GM19023 (cell line): ENCODE measurements around the gene DAG1.
A peak's percentile ranks its signal among the peaks of the same experiment; 100 is the strongest.
"Not testable (repeated sequence)": the region's sequence is repeated elsewhere in the genome, so short reads cannot be mapped to it uniquely, and the experiment has no call there.

Source experiments
- ATAC-seq: cut with Tn5 transposase; IDR thresholded peaks from one replicate; pipeline ENCODE4 v1.9.1; 2021; ENCODE audit warnings: mild to moderate bottlenecking, moderate library complexity; ENCODE audit not compliant: unreplicated experiment

Gene DAG1

GRCh38 chr3:49469037-49469935 lies 781 bp upstream of the DAG1 start:
- no peak for ATAC-seq

- ATAC-seq, result peak; percentile 28
Observed at GRCh38 chr3:49470714-49471420, 800 bp downstream of the DAG1 start.

GRCh38 chr3:49471856-49472495 lies 1.9 kb downstream of the DAG1 start:
- ATAC-seq, result no peak

DNA sequence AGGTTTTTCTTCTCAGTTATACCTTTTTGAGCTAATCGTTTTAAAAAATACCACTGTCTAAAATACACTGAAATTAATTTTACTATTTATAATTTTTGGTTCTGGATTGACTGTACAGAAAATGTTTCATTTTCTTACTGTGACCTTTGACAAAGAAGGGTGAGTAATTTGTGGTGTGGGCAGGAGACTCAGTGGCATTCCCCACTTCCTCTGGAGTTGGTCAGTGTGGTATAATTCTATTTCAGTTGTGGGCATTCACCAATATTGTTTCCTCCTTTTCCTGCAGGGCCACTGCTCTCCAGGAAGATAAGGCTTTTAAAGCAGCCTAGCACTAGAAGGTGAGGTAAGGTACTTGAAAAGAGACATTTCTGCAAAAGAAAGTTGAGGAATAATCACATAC lies 6.5 kb downstream of the DAG1 start:
- no peak for ATAC-seq

DNA sequence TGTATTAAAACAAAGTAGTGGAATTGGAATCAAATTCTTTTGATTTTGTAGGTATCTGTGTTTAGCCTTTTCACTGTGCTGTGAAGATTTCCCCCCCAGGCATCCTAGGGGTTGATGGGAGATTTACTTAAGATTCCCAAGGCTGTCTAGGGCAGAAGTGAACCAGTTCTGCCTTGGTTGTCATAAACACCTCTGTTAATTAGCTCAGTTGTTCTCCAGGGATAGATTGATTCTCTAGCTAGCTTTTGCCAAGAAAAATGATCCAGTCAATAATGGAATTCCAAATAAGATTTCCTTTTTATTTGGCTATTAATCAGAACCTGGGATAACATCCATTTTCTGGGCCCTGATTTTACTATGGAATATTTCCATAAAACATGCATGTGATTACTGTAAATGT lies 12.7 kb downstream of the DAG1 start:
- no peak for ATAC-seq

DNA sequence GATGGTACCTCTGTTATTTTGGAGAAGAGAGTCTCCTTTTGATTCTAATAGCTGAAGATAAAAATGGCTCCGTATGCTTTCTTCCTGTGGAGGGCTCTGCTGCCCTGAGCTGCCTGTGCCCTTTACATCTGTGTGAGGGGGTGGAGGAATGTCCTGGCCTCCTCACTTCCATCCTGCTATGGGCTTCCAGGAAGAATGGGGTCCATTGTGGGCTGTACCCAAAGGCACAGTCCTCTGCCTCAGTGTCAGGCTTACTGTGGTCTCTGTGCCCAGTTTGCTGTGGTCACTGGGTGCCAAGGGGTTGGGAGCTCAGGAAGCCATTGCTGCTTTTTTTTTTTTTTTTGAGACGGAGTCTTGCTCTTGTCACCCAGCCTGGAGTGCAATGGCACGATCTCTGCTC lies 14.4 kb downstream of the DAG1 start:
- no peak for ATAC-seq

DNA sequence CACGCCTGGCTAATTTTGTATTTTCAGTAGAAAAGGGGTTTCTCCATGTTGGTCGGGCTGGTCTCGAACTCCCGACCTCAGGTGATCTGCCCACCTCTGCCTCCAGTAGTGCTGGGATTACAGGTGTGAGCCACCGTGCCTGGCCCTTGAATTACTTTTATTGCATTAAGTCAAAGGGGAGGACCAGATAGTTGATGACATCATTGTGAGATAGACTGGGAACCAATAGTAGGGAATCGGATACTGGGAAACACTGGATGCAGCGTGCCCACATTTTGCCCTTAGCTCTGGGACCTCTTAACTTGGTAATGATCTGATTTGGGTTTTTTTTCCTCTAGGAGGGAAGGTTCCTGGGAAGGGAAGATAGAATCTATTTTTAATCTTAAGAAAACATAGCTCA lies 19.2 kb downstream of the DAG1 start:
- no peak for ATAC-seq

DNA sequence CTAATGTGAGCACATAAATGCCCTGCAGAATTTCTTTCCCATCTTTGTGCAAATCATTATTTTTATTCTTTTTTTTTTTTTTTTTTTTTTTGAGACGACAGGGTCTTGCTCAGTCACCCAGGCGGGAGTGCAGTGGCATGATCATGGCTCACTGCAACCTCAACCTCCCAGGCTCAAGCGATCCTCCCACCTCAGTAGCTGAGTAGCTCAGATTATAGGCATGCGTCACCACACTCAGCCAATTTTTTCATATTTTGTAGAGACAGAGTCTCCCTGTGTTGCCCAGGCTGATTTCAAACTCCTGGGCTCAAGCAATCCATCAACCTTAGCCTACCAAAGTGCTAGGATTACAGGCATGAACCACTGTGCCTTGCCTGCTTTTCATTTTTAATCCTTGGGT lies 22.9 kb downstream of the DAG1 start:
- no peak for ATAC-seq

GRCh38 chr3:49493901-49494300 lies 23.8 kb downstream of the DAG1 start:
- no peak for ATAC-seq

GRCh38 chr3:49495023-49495422 lies 25.0 kb downstream of the DAG1 start:
- ATAC-seq, result no peak

DNA sequence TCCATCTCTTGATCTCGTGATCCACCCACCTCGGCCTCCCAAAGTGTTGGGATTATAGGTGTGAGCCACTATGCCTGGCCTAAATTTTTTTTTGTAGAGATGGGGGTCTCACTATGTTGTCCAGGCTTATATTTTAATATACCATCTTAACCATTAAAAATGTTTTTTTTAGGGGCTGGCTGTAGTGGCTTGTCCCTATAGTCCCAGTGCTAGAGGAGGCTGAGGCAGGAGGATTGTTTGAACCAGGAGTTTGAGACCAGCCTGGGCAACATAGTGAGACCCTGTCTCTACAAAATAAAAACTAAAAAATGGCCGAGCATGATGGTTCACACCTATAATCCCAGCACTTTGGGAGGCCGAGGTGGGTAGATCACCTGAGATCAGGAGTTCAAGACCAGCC lies 26.8 kb downstream of the DAG1 start:
- ATAC-seq, result not testable (repeated sequence)

DNA sequence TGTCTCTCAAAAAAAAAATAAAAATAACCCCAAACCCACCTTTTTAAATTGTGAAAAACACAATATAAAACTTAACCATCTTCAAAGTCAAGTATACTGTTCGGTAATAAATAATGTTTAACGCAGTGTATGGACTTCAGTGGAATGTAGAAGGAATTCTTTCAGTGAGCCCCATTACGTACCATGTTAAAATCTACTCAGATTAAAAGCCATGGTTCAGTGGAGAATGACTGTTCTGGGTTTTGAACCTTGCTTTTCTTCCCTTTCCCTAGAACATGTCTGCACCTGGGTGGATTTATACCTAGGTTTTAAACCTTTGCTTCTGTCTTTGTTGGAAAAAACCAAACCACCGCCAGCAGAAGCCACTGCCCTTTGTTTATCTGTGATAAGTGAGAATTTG lies 27.5 kb downstream of the DAG1 start:
- ATAC-seq, result no peak

DNA sequence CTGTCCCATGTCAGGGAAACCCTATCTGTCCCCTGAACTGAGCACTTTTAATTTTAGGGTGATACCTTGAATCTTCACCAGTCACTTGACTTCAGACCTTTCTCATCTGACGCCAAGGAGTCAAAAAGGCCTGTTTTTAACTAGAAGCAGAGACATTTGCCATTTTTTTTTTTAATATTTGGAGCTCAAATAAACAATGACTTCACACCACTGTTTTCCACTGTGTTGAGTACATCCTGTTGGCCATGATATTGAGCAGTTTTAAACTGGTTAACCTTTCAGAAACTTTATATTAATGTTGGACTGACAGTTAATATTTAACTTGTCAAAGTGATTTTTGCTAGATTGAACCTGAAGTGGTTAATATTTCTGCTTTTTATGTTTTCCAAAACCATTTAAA lies 28.2 kb downstream of the DAG1 start:
- ATAC-seq, result no peak

DNA sequence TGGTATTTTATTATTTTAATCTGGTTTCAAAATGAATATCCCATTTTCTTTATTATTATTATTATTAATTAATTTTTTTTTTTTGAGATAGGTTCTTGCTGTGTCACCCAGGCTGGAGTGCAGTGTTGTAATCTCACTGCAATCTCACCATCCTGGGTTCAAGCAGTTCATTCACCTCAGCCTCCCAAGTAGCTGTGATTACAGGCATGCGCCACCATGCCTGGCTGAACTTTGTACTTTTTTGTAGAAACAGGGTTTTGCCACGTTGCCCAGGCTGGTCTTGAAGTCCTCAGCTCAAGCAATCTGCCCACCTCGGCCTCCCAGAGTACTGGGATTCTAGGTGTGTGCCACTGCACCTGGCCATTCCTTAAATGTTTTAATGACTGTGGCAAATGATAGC lies 28.6 kb downstream of the DAG1 start:
- no peak for ATAC-seq

GRCh38 chr3:49500205-49500731 lies 30.2 kb downstream of the DAG1 start:
- no peak for ATAC-seq

- ATAC-seq, result no peak
Observed at GRCh38 chr3:49500732-49501609, 30.9 kb downstream of the DAG1 start.

GRCh38 chr3:49501842-49502241 lies 31.8 kb downstream of the DAG1 start:
- ATAC-seq, result no peak

DNA sequence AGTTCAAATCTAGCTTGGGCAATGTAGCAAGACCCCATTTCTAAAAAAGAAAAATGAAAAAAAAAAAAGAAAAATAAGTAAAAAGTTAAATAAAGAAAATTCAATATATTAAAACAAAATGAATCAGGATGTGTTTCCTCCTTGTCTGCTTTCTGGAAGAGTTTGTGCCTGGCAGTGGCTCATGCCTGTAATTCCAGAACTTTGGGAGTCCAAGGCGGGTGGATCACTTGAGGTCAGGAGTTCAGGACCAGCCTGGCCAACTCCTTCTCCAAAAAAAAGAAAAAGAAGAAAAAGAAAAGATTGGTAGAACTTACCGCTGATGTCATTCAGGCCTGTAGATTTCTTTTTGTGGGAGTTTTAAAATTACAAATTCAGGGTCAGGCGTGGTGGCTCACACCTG lies 36.8 kb downstream of the DAG1 start:
- no peak for ATAC-seq

- ATAC-seq, result no peak
Observed at GRCh38 chr3:49509028-49509561, 39.0 kb downstream of the DAG1 start.

GRCh38 chr3:49511639-49512038 lies 41.6 kb downstream of the DAG1 start:
- no peak for ATAC-seq
